GM19240 (cell line): Measurements from ENCODE around the gene ATP13A2.
"Not testable (repeated sequence)": the region's sequence is repeated elsewhere in the genome, so short reads cannot be mapped to it uniquely, and the experiment has no call there.

ENCODE experiments used
- DNase-seq: peaks from one replicate; pipeline ENCODE4 v3.0.0; 2011; ENCODE audit warnings: low spot score; ENCODE audit not compliant: insufficient read length

The ATP13A2 gene

GRCh38 chr1:16978567-16979474 is 32.9 kb downstream of the ATP13A2 start:
- DNase-seq: no peak

GRCh38 chr1:16978139-16978538 is 33.6 kb downstream of the ATP13A2 start:
- DNase-seq: no peak

- no peak for DNase-seq
These were observed 34.4 kb downstream of the ATP13A2 start for GRCh38 chr1:16977377-16977776.

GRCh38 chr1:16976966-16977365 is 34.8 kb downstream of the ATP13A2 start:
- DNase-seq: no peak

GRCh38 chr1:16975838-16976237 is 35.9 kb downstream of the ATP13A2 start:
- DNase-seq: no peak

- DNase-seq: no peak
These were observed 36.5 kb downstream of the ATP13A2 start for GRCh38 chr1:16975211-16975610.

GRCh38 chr1:16973215-16973614 is 38.5 kb downstream of the ATP13A2 start:
- DNase-seq: no peak

GRCh38 chr1:16972189-16972895 is 39.4 kb downstream of the ATP13A2 start:
- DNase-seq: no peak

- DNase-seq: no peak
These were observed 40.2 kb downstream of the ATP13A2 start for GRCh38 chr1:16971341-16972188.

GRCh38 chr1:16970132-16970910 is 41.4 kb downstream of the ATP13A2 start:
- DNase-seq: no peak

- DNase-seq: no peak
These were observed 42.1 kb downstream of the ATP13A2 start for GRCh38 chr1:16969651-16970050.

- no peak for DNase-seq
These were observed 42.6 kb downstream of the ATP13A2 start for GRCh38 chr1:16969057-16969611.

- DNase-seq: no peak
These were observed 43.4 kb downstream of the ATP13A2 start for GRCh38 chr1:16968372-16968771.

- no peak for DNase-seq
These were observed 43.8 kb downstream of the ATP13A2 start for GRCh38 chr1:16967962-16968361.

- no peak for DNase-seq
These were observed 44.6 kb downstream of the ATP13A2 start for GRCh38 chr1:16967095-16967575.

- no peak for DNase-seq
These were observed 45.4 kb downstream of the ATP13A2 start for GRCh38 chr1:16966282-16966681.

- DNase-seq: no peak
These were observed 46.2 kb downstream of the ATP13A2 start for GRCh38 chr1:16965486-16966067.

GRCh38 chr1:16964169-16964568 is 47.6 kb downstream of the ATP13A2 start:
- not testable (repeated sequence) for DNase-seq

GRCh38 chr1:16961297-16962133 is 50.2 kb downstream of the ATP13A2 start:
- no peak for DNase-seq
